DOHH2 (cell line): ENCODE measurements around the gene KRT80.

Source experiments
- CTCF ChIP-seq: fragments of 200-600 bp; sonication (generic); IDR thresholded peaks from one replicate; pipeline ENCODE4 v1.5.1; 2014; ENCODE audit warnings: antibody characterized with exemption, mild to moderate bottlenecking, low read depth, low read length; ENCODE audit not compliant: poor library complexity, severe bottlenecking
- EZH2phosphoT487 ChIP-seq: fragments of 200-600 bp; sonication (generic); IDR thresholded peaks from 2 replicates; pipeline ENCODE4 v1.6.1; 2017; ENCODE audit warnings: borderline replicate concordance, mild to moderate bottlenecking, antibody characterized with exemption, low read length, moderate library complexity, mixed read lengths

DNA sequence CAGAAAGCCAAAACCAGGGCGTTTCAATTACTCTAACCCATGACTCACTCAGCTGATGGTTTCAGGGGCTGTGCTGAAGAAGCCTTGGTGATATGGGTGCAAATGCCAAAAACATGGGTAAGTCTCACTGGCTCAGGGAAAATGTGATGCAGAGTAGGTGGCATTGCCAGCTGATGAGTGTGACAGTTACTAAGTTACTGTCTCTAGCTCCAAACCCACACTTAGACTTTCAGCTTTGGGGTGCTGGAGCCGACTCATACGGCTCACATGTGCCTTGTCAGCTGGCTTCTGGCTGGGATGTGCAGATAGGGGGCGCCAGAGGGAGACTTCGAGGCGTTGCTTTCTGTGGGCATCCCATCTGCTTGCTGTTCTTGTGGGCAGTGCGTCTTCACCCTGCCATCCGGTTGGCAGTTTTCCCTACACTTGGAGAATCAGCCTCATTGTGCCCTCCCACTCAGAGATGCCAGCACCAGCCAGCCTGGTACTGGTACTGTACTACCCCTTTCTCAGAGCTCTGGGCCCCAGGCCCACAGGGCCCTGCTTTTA, 30.2 kb upstream of the KRT80 start:
- TF ChIP-seq CTCF (peak; percentile 71), EZH2phosphoT487 (no peak)
